ENCODE results near the gene EYS. TPM values are rescaled to one million over a fixed set of nuclear protein-coding genes. Genes with fewer than 3 reads are reported as not detected.

EYS gene
- total and polyA plus RNA-seq, 8 donors = 0.55 to 0.58 TPM; not detected in 6

- Histone ChIP-seq H3K4me1 (no peaks in the 10 kb centered on the region), H3K9me3 (peaks cover 0 to 3% (median 0%) of the 10 kb centered on the region in 4 donors), H3K27ac (no peak overlapping the region), H3K27me3 (no peaks in the 10 kb centered on the region), H3K4me3 (no peak overlapping the region), H3K36me3 (no peaks in the 10 kb centered on the region)
- TF ChIP-seq, protein P1, sequence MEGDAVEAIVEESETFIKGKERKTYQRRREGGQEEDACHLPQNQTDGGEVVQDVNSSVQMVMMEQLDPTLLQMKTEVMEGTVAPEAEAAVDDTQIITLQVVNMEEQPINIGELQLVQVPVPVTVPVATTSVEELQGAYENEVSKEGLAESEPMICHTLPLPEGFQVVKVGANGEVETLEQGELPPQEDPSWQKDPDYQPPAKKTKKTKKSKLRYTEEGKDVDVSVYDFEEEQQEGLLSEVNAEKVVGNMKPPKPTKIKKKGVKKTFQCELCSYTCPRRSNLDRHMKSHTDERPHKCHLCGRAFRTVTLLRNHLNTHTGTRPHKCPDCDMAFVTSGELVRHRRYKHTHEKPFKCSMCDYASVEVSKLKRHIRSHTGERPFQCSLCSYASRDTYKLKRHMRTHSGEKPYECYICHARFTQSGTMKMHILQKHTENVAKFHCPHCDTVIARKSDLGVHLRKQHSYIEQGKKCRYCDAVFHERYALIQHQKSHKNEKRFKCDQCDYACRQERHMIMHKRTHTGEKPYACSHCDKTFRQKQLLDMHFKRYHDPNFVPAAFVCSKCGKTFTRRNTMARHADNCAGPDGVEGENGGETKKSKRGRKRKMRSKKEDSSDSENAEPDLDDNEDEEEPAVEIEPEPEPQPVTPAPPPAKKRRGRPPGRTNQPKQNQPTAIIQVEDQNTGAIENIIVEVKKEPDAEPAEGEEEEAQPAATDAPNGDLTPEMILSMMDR (IDR thresholded peaks at IDR 0.05) = no peak
- TF ChIP-seq POLR2A (IDR thresholded peaks at IDR 0.05) (no peak), POLR2AphosphoS5 (IDR thresholded peaks at IDR 0.05) (no peak), EP300 (IDR thresholded peaks at IDR 0.05) (no peak)
- intact Hi-C loops (cut with DNase I; ENCODE audit: low total_unique reads) = no loop called here
- DNase-seq = no peak
These were observed 26.8 kb downstream of the EYS start for GRCh38 chr6:65680232-65680631.

- H3K9me3 ChIP-seq = peaks cover 0 to 27% (median 19%) of the 10 kb centered on the region in 4 donors
- 43 to 68% (median 61%) methylated on average over 1 of the region's 1 CpG for WGBS, 5 donors
- H3K27me3 ChIP-seq = no peaks in the 10 kb centered on the region
- no peaks in the 10 kb centered on the region for H3K4me1 ChIP-seq
- intact Hi-C loops (cut with DNase I; ENCODE audit: low total_unique reads) = no loop called here
- H3K36me3 ChIP-seq = no peaks in the 10 kb centered on the region
- no peak for DNase-seq
- TF ChIP-seq POLR2A (IDR thresholded peaks at IDR 0.05) = no peak
- TF ChIP-seq, protein P1 (IDR thresholded peaks at IDR 0.05) = no peak
- TF ChIP-seq POLR2AphosphoS5 (IDR thresholded peaks at IDR 0.05) = no peak
- no peak for TF ChIP-seq EP300 (IDR thresholded peaks at IDR 0.05)
- no peak overlapping the region for H3K27ac ChIP-seq
- H3K4me3 ChIP-seq = no peak overlapping the region
These were observed 35.1 kb downstream of the EYS start for GRCh38 chr6:65671922-65672321.

DNA sequence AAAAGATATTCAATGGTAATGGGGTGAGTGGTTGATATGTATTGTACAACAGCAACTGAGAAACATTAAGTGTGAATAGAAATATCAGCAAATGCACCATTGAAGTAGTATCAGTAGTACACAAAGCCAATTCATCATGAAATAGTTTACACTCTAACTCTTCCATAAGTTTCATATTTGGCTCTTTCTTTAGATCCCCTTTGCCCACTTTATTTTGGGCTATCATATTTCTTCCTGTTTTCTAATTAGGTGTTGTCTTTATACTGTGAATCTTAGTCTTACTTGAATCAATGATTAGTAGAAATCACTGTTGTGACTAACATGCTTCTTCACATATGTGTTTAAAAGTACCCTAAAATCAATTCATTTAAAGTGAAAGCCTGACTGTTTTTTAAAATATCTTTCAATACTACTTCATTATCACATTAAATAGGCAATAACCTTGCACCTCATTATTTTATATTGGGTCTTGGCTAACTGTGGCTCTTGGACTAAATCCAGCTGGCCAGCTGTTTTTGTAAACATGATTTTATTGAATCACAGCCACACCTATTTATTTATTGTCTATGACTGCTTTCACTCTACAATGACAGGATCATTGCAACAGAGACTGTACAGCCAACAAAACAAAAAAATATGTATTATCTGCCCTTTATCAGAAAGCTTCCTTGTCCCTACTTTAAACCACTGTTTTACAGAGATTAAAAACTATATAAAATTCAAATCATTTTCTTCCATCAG, 38.9 kb downstream of the EYS start:
- H3K4me3 ChIP-seq = no peak overlapping the region
- H3K27me3 ChIP-seq = no peaks in the 10 kb centered on the region
- H3K27ac ChIP-seq = no peak overlapping the region
- intact Hi-C loops (cut with DNase I; ENCODE audit: low total_unique reads) = no loop called here
- no peak for DNase-seq
- H3K36me3 ChIP-seq = no peaks in the 10 kb centered on the region
- TF ChIP-seq, protein P1 (IDR thresholded peaks at IDR 0.05) = no peak
- TF ChIP-seq POLR2A (IDR thresholded peaks at IDR 0.05) (no peak), EP300 (IDR thresholded peaks at IDR 0.05) (no peak), POLR2AphosphoS5 (IDR thresholded peaks at IDR 0.05) (no peak)
- peaks cover 0 to 17% (median 12%) of the 10 kb centered on the region in 4 donors for H3K9me3 ChIP-seq
- no peaks in the 10 kb centered on the region for H3K4me1 ChIP-seq

GRCh38 chr6:65650086-65650485, 56.9 kb downstream of the EYS start:
- no peaks in the 10 kb centered on the region for H3K27me3 ChIP-seq
- no peaks in the 10 kb centered on the region for H3K9me3 ChIP-seq
- H3K4me1 ChIP-seq = no peaks in the 10 kb centered on the region
- intact Hi-C loops (cut with DNase I; ENCODE audit: low total_unique reads) = no loop called here
- H3K36me3 ChIP-seq = no peaks in the 10 kb centered on the region
- no peak for DNase-seq
- H3K27ac ChIP-seq = no peak overlapping the region
- TF ChIP-seq EP300 (IDR thresholded peaks at IDR 0.05) (no peak), POLR2AphosphoS5 (IDR thresholded peaks at IDR 0.05) (no peak), POLR2A (IDR thresholded peaks at IDR 0.05) (no peak)
- TF ChIP-seq, protein P1 (IDR thresholded peaks at IDR 0.05) = no peak
- H3K4me3 ChIP-seq = no peak overlapping the region

Data from stomach (tissue), 9 donors.